K562 (cell line): ENCODE data around the gene RGS6.

ENCODE experiments used
- ATF1 ChIP-seq, 2 experiments: fragments of 450-650 bp in 1 of 2; IDR thresholded peaks; 2 replicates each; pipeline ENCODE4 v1.6.1; 2016; ENCODE audit warnings: missing compliant biosample characterization in 1 of 2, missing genetic modification characterization in 1 of 2
- DPF2 ChIP-seq: fragments of 450-650 bp; IDR thresholded peaks from 2 replicates; pipeline ENCODE4 v1.6.1; 2016
- GTF2A2 ChIP-seq: IDR thresholded peaks from 2 replicates; pipeline ENCODE4 v1.6.1; 2016; ENCODE audit warnings: mild to moderate bottlenecking, missing genetic modification characterization, missing compliant biosample characterization
- MYNN ChIP-seq, 2 experiments: sonication (generic); formaldehyde crosslinking in 1 of 2; IDR thresholded peaks; 2 replicates each; pipeline versions ENCODE4 v1.5.0 to v1.6.1; 2016 to 2020; ENCODE audit warnings: antibody characterized with exemption in 1 of 2, missing genetic modification reagents in 1 of 2
- POLR2AphosphoS2 ChIP-seq: IDR thresholded peaks from 2 replicates; pipeline ENCODE4 v1.6.1; 2012; ENCODE audit warnings: low read length, improper control_type of control experiment
- SP2 ChIP-seq: IDR thresholded peaks from 2 replicates; pipeline ENCODE4 v1.6.1; 2011; ENCODE audit warnings: mild to moderate bottlenecking, low read depth, low read length, moderate library complexity; ENCODE audit not compliant: poor library complexity, severe bottlenecking; ENCODE audit errors: extremely low read depth
- STAT5A ChIP-seq: IDR thresholded peaks from 2 replicates; pipeline ENCODE4 v1.6.1; 2012; ENCODE audit warnings: low read length, inconsistent platforms, borderline replicate concordance
- TAF1 ChIP-seq: IDR thresholded peaks from 2 replicates; pipeline ENCODE4 v1.6.1; 2011; ENCODE audit warnings: mild to moderate bottlenecking, low read length, moderate library complexity; ENCODE audit not compliant: insufficient read depth, control insufficient read depth, severe bottlenecking; ENCODE audit errors: extremely low read depth
- TF ChIP-seq, protein P1 (sequence below), 3 experiments: IDR thresholded peaks in 2 of 3; conservative IDR thresholded peaks in 1 of 3; 2 replicates each; pipeline ENCODE4 v1.5.1; 2011 to 2012; ENCODE audit warnings: low read length in 3 of 3, mild to moderate bottlenecking in 3 of 3, control low read depth in 2 of 3, improper control_type of control experiment in 1 of 3, inconsistent platforms in 1 of 3, low read depth in 1 of 3, mixed read lengths in 1 of 3, moderate library complexity in 1 of 3; ENCODE audit not compliant: insufficient read depth in 2 of 3
- TF ChIP-seq, protein P2 (sequence below): sonication (generic); formaldehyde crosslinking; IDR thresholded peaks from 2 replicates; pipeline ENCODE4 v1.5.0; 2020; ENCODE audit warnings: missing genetic modification reagents

DNA sequence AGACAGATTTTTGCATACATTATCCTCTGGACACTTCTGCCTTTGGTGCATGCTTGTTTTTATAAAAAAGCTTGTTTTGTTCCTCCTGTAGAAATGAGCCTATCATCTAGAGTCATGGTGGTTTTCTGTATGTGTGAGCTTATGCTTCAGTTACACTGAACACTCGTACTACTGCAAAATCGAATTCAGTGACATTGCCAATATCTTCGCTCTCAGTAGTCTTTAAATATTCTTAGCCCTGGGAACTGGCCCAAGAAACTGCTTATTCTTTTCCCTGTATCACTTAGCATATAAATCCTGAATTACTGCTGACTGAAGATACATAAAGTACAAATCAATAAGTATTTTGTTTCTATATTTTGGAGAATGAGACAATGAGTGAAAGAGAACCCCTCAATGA lies 70.5 kb downstream of the RGS6 start:
- TF ChIP-seq MYNN (IDR thresholded peaks at IDR 0.05) (no peak), MYNN (CRISPR knock-in tag; IDR thresholded peaks at IDR 0.05) (no peak), GTF2A2 (tag) (no peak), STAT5A (no peak), TAF1 (no peak), DPF2 (no peak), ATF1 (CRISPR knock-in tag; IDR thresholded peaks at IDR 0.05) (no peak), ATF1 (tag; IDR thresholded peaks at IDR 0.05) (no peak), SP2 (no peak), POLR2AphosphoS2 (no peak)
- TF ChIP-seq, protein P1, sequence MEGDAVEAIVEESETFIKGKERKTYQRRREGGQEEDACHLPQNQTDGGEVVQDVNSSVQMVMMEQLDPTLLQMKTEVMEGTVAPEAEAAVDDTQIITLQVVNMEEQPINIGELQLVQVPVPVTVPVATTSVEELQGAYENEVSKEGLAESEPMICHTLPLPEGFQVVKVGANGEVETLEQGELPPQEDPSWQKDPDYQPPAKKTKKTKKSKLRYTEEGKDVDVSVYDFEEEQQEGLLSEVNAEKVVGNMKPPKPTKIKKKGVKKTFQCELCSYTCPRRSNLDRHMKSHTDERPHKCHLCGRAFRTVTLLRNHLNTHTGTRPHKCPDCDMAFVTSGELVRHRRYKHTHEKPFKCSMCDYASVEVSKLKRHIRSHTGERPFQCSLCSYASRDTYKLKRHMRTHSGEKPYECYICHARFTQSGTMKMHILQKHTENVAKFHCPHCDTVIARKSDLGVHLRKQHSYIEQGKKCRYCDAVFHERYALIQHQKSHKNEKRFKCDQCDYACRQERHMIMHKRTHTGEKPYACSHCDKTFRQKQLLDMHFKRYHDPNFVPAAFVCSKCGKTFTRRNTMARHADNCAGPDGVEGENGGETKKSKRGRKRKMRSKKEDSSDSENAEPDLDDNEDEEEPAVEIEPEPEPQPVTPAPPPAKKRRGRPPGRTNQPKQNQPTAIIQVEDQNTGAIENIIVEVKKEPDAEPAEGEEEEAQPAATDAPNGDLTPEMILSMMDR (IDR thresholded peaks at IDR 0.05 in 2 of 3, conservative IDR thresholded peaks at IDR 0.05 in 1 of 3; ENCODE audit: insufficient read depth in 2 of 3, low read depth in 1 of 3, low read length in 3 of 3), result no peak
- TF ChIP-seq, protein P2, sequence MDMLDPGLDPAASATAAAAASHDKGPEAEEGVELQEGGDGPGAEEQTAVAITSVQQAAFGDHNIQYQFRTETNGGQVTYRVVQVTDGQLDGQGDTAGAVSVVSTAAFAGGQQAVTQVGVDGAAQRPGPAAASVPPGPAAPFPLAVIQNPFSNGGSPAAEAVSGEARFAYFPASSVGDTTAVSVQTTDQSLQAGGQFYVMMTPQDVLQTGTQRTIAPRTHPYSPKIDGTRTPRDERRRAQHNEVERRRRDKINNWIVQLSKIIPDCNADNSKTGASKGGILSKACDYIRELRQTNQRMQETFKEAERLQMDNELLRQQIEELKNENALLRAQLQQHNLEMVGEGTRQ (CRISPR knock-in tag), result no peak
